OCI-LY3 (cell line): ENCODE results near the gene P3R3URF.

Experiments
- CTCF ChIP-seq: fragments of 200-600, 300-600 bp; sonication (generic); IDR thresholded peaks from 2 replicates; pipeline ENCODE4 v1.5.1; 2014; ENCODE audit warnings: antibody characterized with exemption, low read length, low read depth
- EZH2phosphoT487 ChIP-seq: fragments of 200-600 bp; shearing (Covaris generic); IDR thresholded peaks from 2 replicates; pipeline ENCODE4 v1.6.1; 2018; ENCODE audit warnings: antibody characterized with exemption, mixed run types, low read depth

GRCh38 chr1:46180082-46180616, 3.9 kb upstream of the P3R3URF start:
- no peak; the same call in 1 of the 2 replicates for TF ChIP-seq CTCF
- no peak for TF ChIP-seq EZH2phosphoT487
